SK-N-SH treated with all-trans-retinoic acid at 6 μM for 48 hours (cell line): Measurements from ENCODE around the gene RGS6.
A peak's percentile ranks its signal among the peaks of the same experiment; 100 is the strongest.

ENCODE experiments used
- ATAC-seq: fragments of 200-7000 bp; cut with Tn5 transposase; 3 replicates; pipeline ENCODE4 v1.9.1; 2020; ENCODE audit warnings: mild to moderate bottlenecking, moderate library complexity
- ARNTL ChIP-seq: fragments of 450-650 bp; formaldehyde crosslinking; IDR thresholded peaks from 2 replicates; pipeline ENCODE4 v1.5.0; 2020; ENCODE audit warnings: low read depth, mild to moderate bottlenecking, moderate library complexity, borderline replicate concordance
- BACH2 ChIP-seq: fragments of 250-450 bp; sonication (Bioruptor Pico); IDR thresholded peaks from 2 replicates; pipeline ENCODE4 v1.9.0; 2021; ENCODE audit warnings: mild to moderate bottlenecking, borderline replicate concordance
- ESRRG ChIP-seq: fragments of 250-450 bp; sonication (Bioruptor Pico); IDR thresholded peaks from 2 replicates; pipeline ENCODE4 v1.6.1; 2021; ENCODE audit warnings: mild to moderate bottlenecking
- GLIS3 ChIP-seq: fragments of 250-450 bp; sonication (Bioruptor Pico); IDR thresholded peaks from 2 replicates; pipeline ENCODE4 v1.5.0; 2020; ENCODE audit warnings: mild to moderate bottlenecking, moderate library complexity
- ISL1 ChIP-seq: fragments of 250-450 bp; sonication (Bioruptor Pico); IDR thresholded peaks from 2 replicates; pipeline ENCODE4 v2.1.2; 2022; ENCODE audit warnings: mild to moderate bottlenecking, moderate library complexity
- OSR1 ChIP-seq: fragments of 250-450 bp; sonication (Bioruptor Pico); IDR thresholded peaks from 2 replicates; pipeline ENCODE4 v1.8.0; 2022; ENCODE audit warnings: moderate library complexity, mild to moderate bottlenecking, inconsistent platforms
- RARB ChIP-seq: fragments of 250-450 bp; sonication (Bioruptor Pico); IDR thresholded peaks from 2 replicates; pipeline ENCODE4 v1.8.0; 2021; ENCODE audit warnings: mild to moderate bottlenecking, moderate library complexity
- TCF4 ChIP-seq: fragments of 250-450 bp; sonication (Bioruptor Pico); IDR thresholded peaks from 2 replicates; pipeline ENCODE4 v1.8.0; 2021; ENCODE audit warnings: mild to moderate bottlenecking, moderate library complexity, borderline replicate concordance
- TOX ChIP-seq: fragments of 250-450 bp; sonication (Bioruptor Pico); IDR thresholded peaks from 2 replicates; pipeline ENCODE4 v1.8.0; 2021; ENCODE audit warnings: mild to moderate bottlenecking, moderate library complexity, borderline replicate concordance
- ZC3H10 ChIP-seq: fragments of 250-450 bp; sonication (Bioruptor Pico); IDR thresholded peaks from 2 replicates; pipeline ENCODE4 v1.5.1; 2021; ENCODE audit warnings: mild to moderate bottlenecking, moderate library complexity
- ZFP30 ChIP-seq: fragments of 450-650 bp; formaldehyde crosslinking; IDR thresholded peaks from 2 replicates; pipeline ENCODE4 v1.5.0; 2022; ENCODE audit warnings: mild to moderate bottlenecking, moderate library complexity
- ZNF565 ChIP-seq: fragments of 450-650 bp; formaldehyde crosslinking; conservative IDR thresholded peaks from 2 replicates; pipeline ENCODE4 v1.5.0; 2020; ENCODE audit warnings: low read depth, mild to moderate bottlenecking, moderate library complexity
- ZNF8 ChIP-seq: fragments of 450-650 bp; formaldehyde crosslinking; IDR thresholded peaks from 2 replicates; pipeline ENCODE4 v1.5.0; 2020; ENCODE audit warnings: mild to moderate bottlenecking, moderate library complexity
- TF ChIP-seq, protein P1 (sequence below): fragments of 250-450 bp; sonication (Bioruptor Pico); IDR thresholded peaks from 2 replicates; pipeline ENCODE4 v1.8.0; 2021; ENCODE audit warnings: low read depth, mild to moderate bottlenecking, moderate library complexity, borderline replicate concordance
- TF ChIP-seq, protein P2 (sequence below): fragments of 250-450 bp; sonication (Bioruptor Pico); IDR thresholded peaks from 2 replicates; pipeline ENCODE4 v1.5.0; 2020; ENCODE audit warnings: mild to moderate bottlenecking, moderate library complexity
- TF ChIP-seq, protein P3 (sequence below): fragments of 250-450 bp; sonication (Bioruptor Pico); IDR thresholded peaks from 2 replicates; pipeline ENCODE4 v1.5.1; 2020; ENCODE audit warnings: low read depth, mild to moderate bottlenecking, moderate library complexity

RGS6 gene

DNA sequence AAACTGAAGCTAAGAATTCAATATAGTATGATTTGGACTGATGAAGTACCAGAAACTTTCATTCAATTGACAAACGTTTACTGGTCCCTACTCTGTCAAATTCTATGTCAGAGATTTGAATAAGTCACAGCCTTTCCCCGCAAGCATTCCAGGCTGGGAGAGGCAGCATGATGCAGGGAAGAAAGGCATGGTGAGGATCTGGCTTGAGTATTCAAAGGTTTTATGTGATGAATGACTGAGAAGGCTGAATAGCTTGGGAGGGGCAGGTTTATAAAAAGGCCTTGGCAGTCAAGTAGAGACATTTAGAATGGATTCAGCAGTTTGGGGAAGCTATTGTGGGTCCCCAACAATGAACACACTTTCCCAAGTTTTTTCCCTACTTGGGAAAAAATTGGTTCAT lies 529.8 kb downstream of the RGS6 start:
- ATAC-seq = no peak
- TF ChIP-seq, protein P1, sequence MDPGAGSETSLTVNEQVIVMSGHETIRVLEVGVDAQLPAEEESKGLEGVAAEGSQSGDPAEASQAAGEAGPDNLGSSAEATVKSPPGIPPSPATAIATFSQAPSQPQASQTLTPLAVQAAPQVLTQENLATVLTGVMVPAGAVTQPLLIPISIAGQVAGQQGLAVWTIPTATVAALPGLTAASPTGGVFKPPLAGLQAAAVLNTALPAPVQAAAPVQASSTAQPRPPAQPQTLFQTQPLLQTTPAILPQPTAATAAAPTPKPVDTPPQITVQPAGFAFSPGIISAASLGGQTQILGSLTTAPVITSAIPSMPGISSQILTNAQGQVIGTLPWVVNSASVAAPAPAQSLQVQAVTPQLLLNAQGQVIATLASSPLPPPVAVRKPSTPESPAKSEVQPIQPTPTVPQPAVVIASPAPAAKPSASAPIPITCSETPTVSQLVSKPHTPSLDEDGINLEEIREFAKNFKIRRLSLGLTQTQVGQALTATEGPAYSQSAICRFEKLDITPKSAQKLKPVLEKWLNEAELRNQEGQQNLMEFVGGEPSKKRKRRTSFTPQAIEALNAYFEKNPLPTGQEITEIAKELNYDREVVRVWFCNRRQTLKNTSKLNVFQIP (CRISPR knock-in tag) = no peak
- TF ChIP-seq BACH2 (CRISPR knock-in tag) = no peak
- no peak for TF ChIP-seq ZNF565
- no peak for TF ChIP-seq TCF4 (CRISPR knock-in tag)

DNA sequence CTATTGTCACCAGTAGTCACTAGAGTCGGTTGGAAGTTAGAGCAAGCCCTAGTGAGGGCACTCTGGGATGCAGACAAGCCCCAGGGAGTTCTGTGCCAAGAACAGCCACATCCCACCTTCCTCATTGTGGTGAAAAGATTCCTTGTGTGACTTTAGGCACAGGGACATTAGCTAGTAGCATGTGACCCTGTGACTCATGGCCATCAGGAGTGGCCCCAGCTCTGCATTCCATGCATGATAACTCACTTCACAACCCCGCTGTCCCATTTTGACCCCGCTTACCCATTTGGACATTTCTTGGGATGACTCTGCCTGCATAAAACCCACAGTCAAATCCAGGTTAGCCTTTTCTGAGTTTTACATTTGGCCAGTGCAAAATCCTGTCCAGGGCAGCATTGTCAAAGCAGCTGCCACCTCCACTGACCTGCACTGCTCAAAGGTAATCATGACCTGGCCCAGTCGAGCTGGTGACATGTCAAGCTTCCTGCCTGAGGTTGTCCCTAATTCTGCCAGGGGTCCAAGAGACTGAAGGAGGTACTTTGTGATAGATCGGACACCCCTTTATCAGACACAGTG lies 531.1 kb downstream of the RGS6 start:
- TF ChIP-seq ISL1 (CRISPR knock-in tag) = no peak
- TF ChIP-seq RARB (CRISPR knock-in tag) = no peak
- TF ChIP-seq ZFP30 = no peak
- TF ChIP-seq, protein P2, sequence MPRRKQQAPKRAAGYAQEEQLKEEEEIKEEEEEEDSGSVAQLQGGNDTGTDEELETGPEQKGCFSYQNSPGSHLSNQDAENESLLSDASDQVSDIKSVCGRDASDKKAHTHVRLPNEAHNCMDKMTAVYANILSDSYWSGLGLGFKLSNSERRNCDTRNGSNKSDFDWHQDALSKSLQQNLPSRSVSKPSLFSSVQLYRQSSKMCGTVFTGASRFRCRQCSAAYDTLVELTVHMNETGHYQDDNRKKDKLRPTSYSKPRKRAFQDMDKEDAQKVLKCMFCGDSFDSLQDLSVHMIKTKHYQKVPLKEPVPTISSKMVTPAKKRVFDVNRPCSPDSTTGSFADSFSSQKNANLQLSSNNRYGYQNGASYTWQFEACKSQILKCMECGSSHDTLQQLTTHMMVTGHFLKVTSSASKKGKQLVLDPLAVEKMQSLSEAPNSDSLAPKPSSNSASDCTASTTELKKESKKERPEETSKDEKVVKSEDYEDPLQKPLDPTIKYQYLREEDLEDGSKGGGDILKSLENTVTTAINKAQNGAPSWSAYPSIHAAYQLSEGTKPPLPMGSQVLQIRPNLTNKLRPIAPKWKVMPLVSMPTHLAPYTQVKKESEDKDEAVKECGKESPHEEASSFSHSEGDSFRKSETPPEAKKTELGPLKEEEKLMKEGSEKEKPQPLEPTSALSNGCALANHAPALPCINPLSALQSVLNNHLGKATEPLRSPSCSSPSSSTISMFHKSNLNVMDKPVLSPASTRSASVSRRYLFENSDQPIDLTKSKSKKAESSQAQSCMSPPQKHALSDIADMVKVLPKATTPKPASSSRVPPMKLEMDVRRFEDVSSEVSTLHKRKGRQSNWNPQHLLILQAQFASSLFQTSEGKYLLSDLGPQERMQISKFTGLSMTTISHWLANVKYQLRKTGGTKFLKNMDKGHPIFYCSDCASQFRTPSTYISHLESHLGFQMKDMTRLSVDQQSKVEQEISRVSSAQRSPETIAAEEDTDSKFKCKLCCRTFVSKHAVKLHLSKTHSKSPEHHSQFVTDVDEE (CRISPR knock-in tag) = no peak
- TF ChIP-seq ZNF8 (CRISPR knock-in tag) = no peak
- no peak for TF ChIP-seq ZNF565
- ATAC-seq = no peak

DNA sequence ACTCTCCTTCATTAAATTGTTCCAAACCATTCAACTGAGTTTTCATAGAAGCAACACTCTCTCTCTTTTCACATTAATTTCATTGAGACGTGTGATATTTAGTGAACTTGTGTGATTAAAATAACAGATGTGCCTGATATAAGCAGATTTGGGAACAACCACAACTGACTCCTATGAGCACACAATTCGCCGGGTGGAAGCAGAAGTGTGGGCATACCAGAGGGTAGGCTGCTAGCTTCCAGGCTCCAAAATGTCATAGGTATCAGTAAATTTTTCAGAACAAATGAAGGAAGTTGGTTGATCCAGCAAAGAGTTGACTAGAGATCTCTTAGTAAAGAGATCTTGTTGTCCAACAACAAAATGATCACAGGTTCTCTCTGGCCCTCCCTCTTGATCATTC lies 532.0 kb downstream of the RGS6 start:
- TF ChIP-seq OSR1 (CRISPR knock-in tag) (no peak), TCF4 (CRISPR knock-in tag) (no peak), ZNF565 (no peak), BACH2 (CRISPR knock-in tag) (no peak), ISL1 (CRISPR knock-in tag) (no peak), ESRRG (CRISPR knock-in tag) (no peak), ZFP30 (no peak), TOX (CRISPR knock-in tag) (no peak), ARNTL (CRISPR knock-in tag) (no peak), ZC3H10 (no peak)
- TF ChIP-seq, protein P3, sequence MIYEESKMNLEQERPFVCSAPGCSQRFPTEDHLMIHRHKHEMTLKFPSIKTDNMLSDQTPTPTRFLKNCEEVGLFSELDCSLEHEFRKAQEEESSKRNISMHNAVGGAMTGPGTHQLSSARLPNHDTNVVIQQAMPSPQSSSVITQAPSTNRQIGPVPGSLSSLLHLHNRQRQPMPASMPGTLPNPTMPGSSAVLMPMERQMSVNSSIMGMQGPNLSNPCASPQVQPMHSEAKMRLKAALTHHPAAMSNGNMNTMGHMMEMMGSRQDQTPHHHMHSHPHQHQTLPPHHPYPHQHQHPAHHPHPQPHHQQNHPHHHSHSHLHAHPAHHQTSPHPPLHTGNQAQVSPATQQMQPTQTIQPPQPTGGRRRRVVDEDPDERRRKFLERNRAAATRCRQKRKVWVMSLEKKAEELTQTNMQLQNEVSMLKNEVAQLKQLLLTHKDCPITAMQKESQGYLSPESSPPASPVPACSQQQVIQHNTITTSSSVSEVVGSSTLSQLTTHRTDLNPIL (CRISPR knock-in tag) = no peak
- ATAC-seq = no peak

DNA sequence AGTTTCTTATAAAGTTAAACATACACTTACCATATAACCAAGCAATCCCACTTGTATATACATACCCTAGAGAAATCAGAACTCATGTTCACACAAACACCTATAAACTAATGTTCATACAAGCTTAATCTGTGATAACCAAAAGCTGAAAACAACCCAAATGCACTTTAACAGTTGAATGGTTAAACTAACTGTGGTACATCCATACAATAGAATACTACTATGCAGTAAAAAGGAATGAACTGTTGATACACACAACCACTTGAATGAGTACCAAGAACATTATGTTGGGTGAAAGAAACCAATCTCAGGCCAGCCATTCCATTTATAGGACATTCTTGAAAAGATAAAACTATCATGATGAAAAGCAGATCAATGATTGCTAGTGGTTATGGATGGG lies 534.1 kb downstream of the RGS6 start:
- TF ChIP-seq ZNF8 (CRISPR knock-in tag) = peak; percentile 97
- no peak for TF ChIP-seq ISL1 (CRISPR knock-in tag)
- no peak for ATAC-seq

DNA sequence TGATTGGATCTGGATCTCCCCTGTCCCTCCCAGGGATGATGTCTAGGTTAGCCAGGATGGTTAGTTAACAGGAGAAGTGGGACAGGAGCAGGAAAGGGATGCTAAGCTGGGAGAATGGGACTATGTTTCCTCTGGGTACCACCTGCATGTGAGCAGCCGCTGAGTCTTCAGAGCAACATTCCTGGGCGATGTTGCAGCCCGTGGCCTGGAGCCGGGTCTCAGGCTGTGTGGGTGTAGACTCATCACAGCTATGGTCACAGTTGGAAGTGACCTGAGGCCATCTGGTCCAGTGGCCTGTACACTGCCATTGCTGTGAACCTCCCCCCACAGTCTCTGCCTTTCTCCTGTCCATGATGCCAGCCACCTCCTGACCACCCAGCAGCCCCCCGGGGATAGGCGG lies 539.1 kb downstream of the RGS6 start:
- no peak for TF ChIP-seq TOX (CRISPR knock-in tag)
- TF ChIP-seq GLIS3 (CRISPR knock-in tag) = no peak
- no peak for TF ChIP-seq ZC3H10
- TF ChIP-seq, protein P2 (CRISPR knock-in tag) = no peak
- TF ChIP-seq, protein P1 (CRISPR knock-in tag) = no peak
- ATAC-seq = no peak
